ENCODE results near the gene RAD51AP1.
A peak's percentile ranks its signal among the peaks of the same experiment; 100 is the strongest.

The RAD51AP1 gene

DNA sequence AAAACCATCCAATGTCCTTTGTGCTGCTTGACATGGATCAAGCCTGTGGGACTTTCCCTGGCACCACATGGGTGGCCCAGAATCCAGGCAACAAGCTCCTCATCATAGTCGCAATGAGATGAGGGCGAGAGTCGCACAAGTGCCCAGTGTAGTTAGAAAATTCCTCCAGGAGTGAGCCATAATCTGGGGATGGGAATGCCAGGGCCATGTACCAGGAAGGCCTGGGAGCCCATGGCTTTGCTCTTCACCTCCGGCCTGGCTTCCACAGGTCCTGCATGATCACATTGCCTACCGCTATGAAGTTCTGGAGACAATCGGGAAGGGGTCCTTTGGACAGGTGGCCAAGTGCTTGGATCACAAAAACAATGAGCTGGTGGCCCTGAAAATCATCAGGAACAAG, 57.2 kb downstream of the RAD51AP1 start:
- no peak for DNase-seq

DNA sequence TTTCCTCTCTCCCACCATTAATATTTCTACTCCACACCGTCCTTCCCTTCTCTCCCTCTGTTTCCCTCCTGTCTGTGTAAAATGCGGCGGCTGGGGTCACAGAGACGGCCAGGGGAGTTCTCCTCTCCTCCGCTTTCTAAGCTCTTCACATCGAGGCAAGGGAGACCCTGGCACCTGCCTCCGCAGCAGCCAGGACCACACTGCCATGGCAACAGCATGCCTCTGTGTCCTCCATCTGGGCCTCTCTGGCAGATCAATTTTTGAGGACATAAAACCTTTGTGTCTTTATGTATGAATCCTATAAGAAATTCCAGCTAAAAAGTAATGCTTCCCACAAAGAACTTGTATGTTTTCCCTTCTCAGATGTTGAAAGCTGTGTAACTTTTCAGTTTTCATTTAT, 64.7 kb downstream of the RAD51AP1 start:
- no peak for DNase-seq

- DNase-seq: no peak
These were observed 65.3 kb downstream of the RAD51AP1 start for GRCh38 chr12:4603946-4604345.

GRCh38 chr12:4604684-4605193, 66.0 kb downstream of the RAD51AP1 start:
- DNase-seq: peak; percentile 80 to 82

DNA sequence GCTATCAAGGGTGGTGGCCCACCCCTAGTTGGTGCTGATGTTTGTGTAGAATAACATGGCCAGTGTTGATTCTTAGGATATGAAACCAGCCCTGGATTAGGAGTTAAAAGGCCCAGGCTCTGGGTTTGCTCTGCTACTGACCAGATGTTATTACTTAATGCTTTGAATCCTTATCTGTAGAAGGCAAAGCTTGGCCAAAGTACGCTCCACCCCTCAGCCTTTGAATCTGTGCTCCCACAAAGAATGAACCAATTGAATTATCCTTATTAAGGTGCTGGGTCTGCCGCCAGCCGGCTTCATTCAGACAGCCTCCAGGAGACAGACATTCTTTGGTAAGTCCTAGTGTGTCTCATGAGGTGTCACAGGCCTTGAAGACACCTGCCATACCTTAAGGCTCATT, 68.4 kb downstream of the RAD51AP1 start:
- DNase-seq: no peak

- no peak for DNase-seq
These were observed 70.4 kb downstream of the RAD51AP1 start for GRCh38 chr12:4609071-4609470.
